ENCODE data around the gene GALNT14. TPM values are rescaled to one million over a fixed set of nuclear protein-coding genes. Genes with fewer than 3 reads are reported as not detected.

Gene GALNT14
- total RNA-seq, result 0.17 TPM in 1 of 2 replicates, not detected in the other

DNA sequence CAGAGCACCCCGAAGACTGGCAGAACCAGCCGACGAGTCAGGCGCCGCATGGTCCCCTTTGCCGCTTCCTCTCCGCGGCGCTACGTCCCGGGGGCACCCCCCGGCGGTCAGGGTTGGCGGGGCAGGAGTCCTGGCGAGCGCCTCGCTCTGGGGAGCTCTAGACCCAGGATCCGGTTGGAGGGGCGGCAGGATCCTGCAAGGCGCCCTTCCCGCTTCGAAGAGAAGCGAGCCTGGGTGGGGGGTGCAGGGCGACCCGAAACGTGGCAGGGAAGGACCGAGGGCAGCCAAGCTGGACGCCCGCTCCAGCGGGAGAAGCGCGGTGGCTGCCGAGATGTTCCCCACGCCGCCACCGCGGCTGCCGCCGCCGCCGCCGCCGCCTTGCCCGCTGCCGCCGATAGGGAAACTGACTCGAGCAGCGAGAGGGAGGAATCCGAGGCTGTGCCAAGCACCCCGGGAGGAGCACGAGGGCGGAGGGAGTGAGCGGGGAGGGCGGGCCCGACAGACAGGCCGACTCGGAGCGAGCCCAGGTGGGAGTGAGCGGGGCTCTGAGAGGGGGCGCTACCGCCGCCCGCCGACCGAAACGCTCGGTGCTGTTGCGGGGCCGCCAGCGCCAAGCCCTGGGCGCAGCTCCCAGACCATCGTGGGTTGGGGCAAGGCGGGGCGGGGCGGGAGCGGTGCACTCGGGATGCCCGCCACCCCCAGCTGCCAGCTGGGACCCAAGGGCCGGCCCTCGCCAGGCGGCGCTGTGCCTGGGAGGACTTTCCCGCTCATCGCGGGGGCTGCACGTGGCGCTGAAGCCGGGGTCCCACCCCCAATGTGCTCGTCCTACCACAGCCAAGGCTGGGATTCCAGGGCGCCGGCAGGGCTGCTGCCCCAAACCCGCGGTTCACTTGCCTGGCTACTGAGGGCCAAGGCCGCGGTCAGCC lies at the start of gene GALNT14:
Gene GALNT14, minus strand, starts transcription at position 404 of the 926 bp plus-strand sequence. Its CDS starts 354 bp downstream, at position 50.

Other genes starting within 250 kb of the GALNT14 start
- gene CAPN14, start 79.1 kb upstream of the GALNT14 start, total RNA-seq, result 0.16 and 0.17 TPM in 2 replicates
- gene EHD3, start 95.7 kb upstream of the GALNT14 start, total RNA-seq, result 12.8 and 16.9 TPM in 2 replicates

All from bronchial smooth muscle cell (primary cell).